Peyer's patch (tissue), 4 donors: ENCODE measurements around the gene CTU2.

Source experiments
- POLR2A ChIP-seq, 2 donors: fragments of 450-650 bp; IDR thresholded peaks; one replicate each; pipeline ENCODE4 v1.5.1; 2017; ENCODE audit warnings: antibody characterized with exemption in 2 of 2, mild to moderate bottlenecking in 2 of 2, moderate library complexity in 2 of 2
- TF ChIP-seq, protein P1 (sequence below), 6 experiments: fragments of 450-650 bp in 4 of 6; fragments of 200-600 bp in 2 of 6; sonication (generic) in 1 of 6; IDR thresholded peaks; one replicate each; pipeline ENCODE4 v1.5.1; 2017 to 2019; ENCODE audit warnings: antibody characterized with exemption in 6 of 6, mild to moderate bottlenecking in 3 of 6, moderate library complexity in 1 of 6

DNA sequence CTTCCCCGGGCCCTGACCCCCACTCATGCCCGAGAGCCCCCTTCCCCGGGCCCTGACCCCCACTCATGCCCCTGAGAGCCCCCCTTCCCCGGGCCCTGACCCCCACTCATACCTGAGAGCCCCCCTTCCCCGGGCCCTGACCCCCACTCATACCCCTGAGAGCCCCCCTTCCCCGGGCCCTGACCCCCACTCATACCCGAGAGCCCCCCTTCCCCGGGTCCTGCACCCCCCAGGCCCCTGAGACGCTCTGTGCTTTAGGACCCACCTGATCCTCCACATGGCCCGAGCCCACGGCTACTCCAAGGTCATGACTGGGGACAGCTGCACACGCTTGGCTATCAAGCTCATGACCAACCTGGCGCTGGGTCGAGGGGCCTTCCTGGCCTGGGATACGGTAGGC lies 6.8 kb downstream of the CTU2 start:
- no peak for TF ChIP-seq POLR2A (IDR thresholded peaks at IDR 0.05)
- TF ChIP-seq, protein P1, sequence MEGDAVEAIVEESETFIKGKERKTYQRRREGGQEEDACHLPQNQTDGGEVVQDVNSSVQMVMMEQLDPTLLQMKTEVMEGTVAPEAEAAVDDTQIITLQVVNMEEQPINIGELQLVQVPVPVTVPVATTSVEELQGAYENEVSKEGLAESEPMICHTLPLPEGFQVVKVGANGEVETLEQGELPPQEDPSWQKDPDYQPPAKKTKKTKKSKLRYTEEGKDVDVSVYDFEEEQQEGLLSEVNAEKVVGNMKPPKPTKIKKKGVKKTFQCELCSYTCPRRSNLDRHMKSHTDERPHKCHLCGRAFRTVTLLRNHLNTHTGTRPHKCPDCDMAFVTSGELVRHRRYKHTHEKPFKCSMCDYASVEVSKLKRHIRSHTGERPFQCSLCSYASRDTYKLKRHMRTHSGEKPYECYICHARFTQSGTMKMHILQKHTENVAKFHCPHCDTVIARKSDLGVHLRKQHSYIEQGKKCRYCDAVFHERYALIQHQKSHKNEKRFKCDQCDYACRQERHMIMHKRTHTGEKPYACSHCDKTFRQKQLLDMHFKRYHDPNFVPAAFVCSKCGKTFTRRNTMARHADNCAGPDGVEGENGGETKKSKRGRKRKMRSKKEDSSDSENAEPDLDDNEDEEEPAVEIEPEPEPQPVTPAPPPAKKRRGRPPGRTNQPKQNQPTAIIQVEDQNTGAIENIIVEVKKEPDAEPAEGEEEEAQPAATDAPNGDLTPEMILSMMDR (IDR thresholded peaks at IDR 0.05), result no peak
